Neuronal stem cell (in vitro differentiated cells): ENCODE measurements around the gene OGFOD3.
"Not testable (repeated sequence)": the region's sequence is repeated elsewhere in the genome, so short reads cannot be mapped to it uniquely, and the experiment has no call there.

ENCODE experiments used
- DNase-seq: peaks from one replicate; pipeline ENCODE4 v3.0.0-alpha.2; 2013; ENCODE audit warnings: low spot score
- H2AFZ ChIP-seq: one replicate; pipeline ENCODE4 v1.6.1; 2013; ENCODE audit warnings: mild to moderate bottlenecking, low read length, inconsistent platforms
- H2AK5ac ChIP-seq: 2 replicates; pipeline ENCODE4 v1.6.1; 2013; ENCODE audit warnings: low read depth, mild to moderate bottlenecking, inconsistent platforms, low read length, moderate library complexity, mixed read lengths
- H2BK120ac ChIP-seq: 2 replicates; pipeline ENCODE4 v1.6.1; 2013; ENCODE audit warnings: low read depth, mild to moderate bottlenecking, inconsistent platforms, low read length, moderate library complexity, mixed read lengths
- H2BK12ac ChIP-seq: one replicate; pipeline ENCODE4 v1.6.1; 2013; ENCODE audit warnings: low read length, inconsistent platforms
- H2BK15ac ChIP-seq: 2 replicates; pipeline ENCODE4 v1.6.1; 2013; ENCODE audit warnings: mild to moderate bottlenecking, low read length, inconsistent platforms, mixed read lengths
- H2BK5ac ChIP-seq: one replicate; pipeline ENCODE4 v1.6.1; 2013; ENCODE audit warnings: inconsistent platforms, mild to moderate bottlenecking, low read length, moderate library complexity
- H3K14ac ChIP-seq: one replicate; pipeline ENCODE4 v1.6.1; 2013; ENCODE audit warnings: low read length, inconsistent platforms
- H3K18ac ChIP-seq: 2 replicates; pipeline ENCODE4 v1.6.1; 2013; ENCODE audit warnings: low read length, inconsistent platforms
- H3K23ac ChIP-seq: 2 replicates; pipeline ENCODE4 v1.6.1; 2013; ENCODE audit warnings: low read depth, mild to moderate bottlenecking, mixed read lengths, low read length, inconsistent platforms; ENCODE audit not compliant: poor library complexity
- H3K27ac ChIP-seq: replicated peaks from 3 replicates; pipeline ENCODE4 v1.5.1; 2013; ENCODE audit warnings: low read length, inconsistent platforms
- H3K27me3 ChIP-seq, 3 experiments: 2 replicates each; pipeline ENCODE4 v1.6.1; 2013; ENCODE audit warnings: low read length in 3 of 3, mild to moderate bottlenecking in 2 of 3, inconsistent platforms in 1 of 3, low read depth in 1 of 3, mixed read lengths in 1 of 3, moderate library complexity in 1 of 3; ENCODE audit not compliant: control insufficient read depth in 3 of 3, insufficient read depth in 3 of 3
- H3K36me3 ChIP-seq, 2 donors: replicated peaks in 1 of 2; 2 replicates each; pipeline ENCODE4 v1.6.1; 2013; ENCODE audit warnings: low read length in 2 of 2; ENCODE audit not compliant: control insufficient read depth in 2 of 2, insufficient read depth in 2 of 2
- H3K4ac ChIP-seq: 2 replicates; pipeline ENCODE4 v1.6.1; 2013; ENCODE audit warnings: inconsistent platforms, mild to moderate bottlenecking, low read length, moderate library complexity
- H3K4me1 ChIP-seq, 2 donors: 1 replicate in 1 of 2; 2 replicates in 1 of 2; pipeline ENCODE4 v1.6.1; 2013; ENCODE audit warnings: low read length in 2 of 2, low read depth in 1 of 2; ENCODE audit not compliant: control insufficient read depth in 2 of 2, insufficient read depth in 1 of 2
- H3K4me2 ChIP-seq: one replicate; pipeline ENCODE4 v1.6.1; 2013; ENCODE audit warnings: mild to moderate bottlenecking, low read length, inconsistent platforms; ENCODE audit not compliant: insufficient read depth, poor library complexity, severe bottlenecking
- H3K4me3 ChIP-seq, 2 donors: 2 replicates each; pipeline ENCODE4 v1.5.1; 2013; ENCODE audit warnings: low read length in 2 of 2, mild to moderate bottlenecking in 2 of 2, inconsistent platforms in 1 of 2, moderate library complexity in 1 of 2
- H3K79me1 ChIP-seq: one replicate; pipeline ENCODE4 v1.6.1; 2013; ENCODE audit warnings: low read depth, mild to moderate bottlenecking, inconsistent platforms, low read length, moderate library complexity
- H3K9ac ChIP-seq: one replicate; pipeline ENCODE4 v1.6.1; 2013; ENCODE audit warnings: mild to moderate bottlenecking, low read depth, low read length, inconsistent platforms; ENCODE audit not compliant: poor library complexity
- H3K9me3 ChIP-seq, 2 donors: replicated peaks in 1 of 2; 2 replicates each; pipeline versions ENCODE3 to v1.6.1; 2013; ENCODE audit warnings: low read length in 2 of 2, mild to moderate bottlenecking in 2 of 2, inconsistent platforms in 1 of 2, low read depth in 1 of 2, mixed read lengths in 1 of 2, moderate library complexity in 1 of 2; ENCODE audit not compliant: control insufficient read depth in 2 of 2, insufficient read depth in 1 of 2
- H4K8ac ChIP-seq: one replicate; pipeline ENCODE4 v1.6.1; 2013; ENCODE audit warnings: low read depth, mild to moderate bottlenecking, inconsistent platforms, low read length, moderate library complexity
- H4K91ac ChIP-seq: one replicate; pipeline ENCODE4 v1.6.1; 2013; ENCODE audit warnings: low read length, low read depth, mild to moderate bottlenecking, inconsistent platforms; ENCODE audit not compliant: poor library complexity
- WGBS, 2 donors: extraction: QIAGEN DNeasy Blood & Tissue Kit; methylation state at CpG; one replicate each; pipeline ENCODE4 v1.1.7; 2013; ENCODE audit warnings: missing lambda C conversion rate in 2 of 2, mixed read lengths in 1 of 2; ENCODE audit not compliant: insufficient read length in 2 of 2, insufficient replicate concordance in 1 of 2; ENCODE audit errors: extremely low coverage in 2 of 2; 5-methylcytosine and 5-hydroxymethylcytosine counted together

Gene OGFOD3

DNA sequence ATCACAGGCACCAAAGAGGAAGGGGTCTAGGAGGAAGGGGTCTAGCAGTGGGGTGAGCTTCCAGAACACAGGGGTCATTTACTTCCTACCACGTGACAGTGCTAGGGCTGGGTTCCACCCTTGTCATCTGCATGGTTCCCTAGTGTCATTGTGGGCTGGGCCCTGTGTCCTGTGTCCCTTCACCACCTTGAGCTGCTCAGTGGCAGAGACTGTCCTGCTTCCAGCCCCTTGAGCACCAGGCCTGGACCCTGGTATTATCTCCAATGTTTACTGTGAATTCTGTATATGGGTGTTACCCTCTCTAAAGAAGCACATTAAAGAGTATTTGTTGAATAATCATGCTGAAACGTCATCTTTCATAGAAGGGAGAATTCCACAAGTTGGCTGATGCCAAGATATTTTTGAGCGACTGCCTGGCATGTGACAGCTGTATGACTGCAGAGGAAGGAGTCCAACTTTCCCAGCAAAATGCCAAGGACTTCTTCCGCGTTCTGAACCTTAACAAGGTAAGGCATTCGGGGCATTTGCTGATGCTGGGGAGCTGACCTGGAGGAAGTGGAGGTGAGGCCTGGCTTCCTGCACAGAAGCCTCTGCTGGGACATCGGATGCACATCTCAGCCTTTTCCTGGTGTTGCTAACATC is 45.7 kb upstream of the OGFOD3 start:
- DNase-seq: no peak
- no CpG with 5 or more reads among the region's 7 CpGs for WGBS, 2 donors
- Histone ChIP-seq H3K4ac (no peak overlapping the region), H3K9me3 (no peaks in the 10 kb centered on the region), H2AK5ac (no peak overlapping the region), H3K27me3 (no peaks in the 10 kb centered on the region), H3K36me3 (peaks cover 51 to 91% of the 10 kb centered on the region in 2 donors), H3K4me2 (no peak overlapping the region), H2BK12ac (no peak overlapping the region), H3K4me1 (no peaks in the 10 kb centered on the region), H2BK5ac (no peak overlapping the region), H3K79me1 (peaks cover 9% of the 10 kb centered on the region), H3K27ac (no peak overlapping the region), H3K9ac (peak overlapping the region; percentile 30), H2BK120ac (no peak overlapping the region), H2AFZ (no peak overlapping the region), H2BK15ac (no peak overlapping the region), H3K4me3 (no peak overlapping the region), H4K8ac (no peak overlapping the region), H3K18ac (no peak overlapping the region), H3K23ac (peak overlapping the region; percentile 9), H3K14ac (no peak overlapping the region), H4K91ac (no peak overlapping the region)

DNA sequence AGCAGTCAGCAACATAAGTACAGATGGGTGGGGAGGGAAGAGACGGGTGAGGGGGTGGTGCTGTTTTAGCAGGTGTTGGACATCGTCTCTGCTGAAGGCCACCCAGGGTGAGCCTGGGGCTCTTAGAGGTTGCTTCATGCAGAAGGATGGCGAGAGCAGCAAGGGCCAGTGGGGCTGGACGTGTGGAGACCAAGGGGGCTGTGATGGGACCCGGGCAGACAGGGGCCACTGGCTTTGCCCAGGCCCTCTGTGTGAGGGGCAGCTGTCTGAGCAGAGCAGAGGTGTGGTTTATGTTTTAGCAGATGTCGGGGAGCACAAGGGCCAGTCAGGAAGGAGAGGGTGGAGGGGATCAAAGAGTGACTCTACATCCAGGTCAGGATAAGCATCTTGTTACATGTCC is 45.0 kb upstream of the OGFOD3 start:
- Histone ChIP-seq H2BK5ac (no peak overlapping the region), H2BK15ac (no peak overlapping the region), H3K9ac (no peak overlapping the region), H4K91ac (no peak overlapping the region), H4K8ac (no peak overlapping the region), H3K27me3 (no peaks in the 10 kb centered on the region), H2BK12ac (no peak overlapping the region), H3K4me2 (no peak overlapping the region), H2AK5ac (no peak overlapping the region), H3K79me1 (peaks cover 14% of the 10 kb centered on the region), H2AFZ (no peak overlapping the region), H3K4me3 (no peak overlapping the region), H3K18ac (no peak overlapping the region), H3K4me1 (no peaks in the 10 kb centered on the region), H3K36me3 (peaks cover 51 to 85% of the 10 kb centered on the region in 2 donors), H2BK120ac (peak overlapping the region; percentile 81), H3K14ac (no peak overlapping the region), H3K4ac (no peak overlapping the region), H3K23ac (no peak overlapping the region), H3K9me3 (no peaks in the 10 kb centered on the region), H3K27ac (no peak overlapping the region)
- no peak for DNase-seq
- no CpG with 5 or more reads among the region's 6 CpGs for WGBS, 2 donors

DNA sequence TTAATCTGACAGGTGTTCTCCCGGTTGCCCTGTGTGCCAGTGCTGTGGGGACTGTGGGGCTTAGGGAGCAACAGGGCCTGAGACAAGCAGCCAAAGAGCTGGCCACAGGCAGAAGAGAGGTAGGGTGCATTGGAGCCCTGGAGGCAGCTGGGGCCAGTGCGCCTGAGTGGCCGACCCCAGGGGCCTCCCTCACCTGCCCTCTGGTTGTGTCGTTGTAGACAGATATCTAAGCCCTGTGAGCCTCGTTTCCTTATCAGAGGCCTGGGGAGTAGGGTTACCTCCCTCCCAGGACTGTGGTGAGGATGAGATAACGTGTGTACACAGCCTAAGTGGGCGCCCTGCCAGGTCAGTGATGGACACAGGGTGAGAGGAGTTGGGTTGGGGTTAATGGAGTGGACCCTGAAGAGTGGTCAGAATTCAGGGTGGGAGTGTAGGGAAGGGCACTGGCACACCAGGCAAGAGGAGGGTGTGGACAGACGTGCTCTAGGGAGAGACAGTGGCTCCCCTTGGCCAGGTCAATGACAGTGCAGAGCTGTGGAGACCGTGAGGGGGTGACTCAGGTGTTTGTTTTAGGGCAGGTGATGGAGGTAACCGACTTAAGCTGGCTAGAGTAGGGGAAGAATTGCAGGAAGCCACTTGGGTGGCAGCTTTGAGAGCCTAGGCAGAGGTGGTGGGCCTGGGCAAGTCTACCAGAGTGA is 43.6 kb upstream of the OGFOD3 start:
- Histone ChIP-seq H2BK15ac (no peak overlapping the region), H3K4me2 (no peak overlapping the region), H2BK5ac (no peak overlapping the region), H2AFZ (no peak overlapping the region), H3K18ac (no peak overlapping the region), H3K4me1 (peaks cover 2 to 6% of the 10 kb centered on the region in 2 donors), H3K14ac (no peak overlapping the region), H3K4ac (no peak overlapping the region), H2BK120ac (no peak overlapping the region), H3K23ac (no peak overlapping the region), H3K9me3 (no peaks in the 10 kb centered on the region), H2BK12ac (peak overlapping the region; percentile 36), H4K91ac (no peak overlapping the region), H3K4me3 (no peak overlapping the region), H3K79me1 (peaks cover 14% of the 10 kb centered on the region), H4K8ac (no peak overlapping the region), H3K9ac (no peak overlapping the region), H3K36me3 (peaks cover 50 to 71% of the 10 kb centered on the region in 2 donors), H3K27ac (no peak overlapping the region), H3K27me3 (no peaks in the 10 kb centered on the region), H2AK5ac (no peak overlapping the region)
- WGBS, 2 donors: no CpG with 5 or more reads among the region's 10 CpGs
- DNase-seq: no peak

DNA sequence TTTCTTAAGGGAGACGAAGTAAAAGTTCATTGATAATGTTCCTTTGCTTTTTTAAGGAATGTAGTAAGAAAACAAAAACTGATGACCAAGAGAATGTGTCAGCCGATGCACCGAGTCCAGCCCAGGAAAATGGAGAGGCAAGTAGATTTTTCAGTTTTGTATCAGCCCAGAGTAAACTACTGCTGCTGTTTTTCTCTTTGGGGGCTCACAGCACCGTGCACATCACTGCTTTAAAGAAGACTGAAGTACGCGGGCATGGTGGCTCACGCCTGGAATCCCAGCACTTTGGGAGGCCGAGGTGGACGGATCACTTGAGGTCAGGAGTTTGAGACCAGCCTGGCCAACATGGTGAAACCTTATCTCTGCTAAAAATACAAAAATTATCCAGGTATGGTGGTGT is 41.5 kb upstream of the OGFOD3 start:
- not testable (repeated sequence) for DNase-seq, H3K9me3 ChIP-seq, H3K4me2 ChIP-seq, H3K4ac ChIP-seq, H3K27me3 ChIP-seq, H3K9ac ChIP-seq, H3K4me1 ChIP-seq, H2BK120ac ChIP-seq, H2BK5ac ChIP-seq, H4K91ac ChIP-seq, H4K8ac ChIP-seq, H3K14ac ChIP-seq, H3K18ac ChIP-seq, H2AK5ac ChIP-seq, H3K27ac ChIP-seq, H2BK12ac ChIP-seq, H3K23ac ChIP-seq, H2AFZ ChIP-seq, H2BK15ac ChIP-seq
- H3K36me3 ChIP-seq: peaks cover 39 to 51% of the 10 kb centered on the region in 2 donors
- no CpG with 5 or more reads among the region's 9 CpGs for WGBS, 2 donors
- H3K79me1 ChIP-seq: peaks cover 14% of the 10 kb centered on the region
- H3K4me3 ChIP-seq: peak overlapping the region in 1 of 2 donors; percentile 94
